GM21723 (cell line): Measurements from ENCODE around the gene MCC.

Experiments used
- ATAC-seq: cut with Tn5 transposase; IDR thresholded peaks from one replicate; pipeline ENCODE4 v1.9.1; 2021; ENCODE audit warnings: mild to moderate bottlenecking, moderate library complexity; ENCODE audit not compliant: unreplicated experiment

Gene MCC

DNA sequence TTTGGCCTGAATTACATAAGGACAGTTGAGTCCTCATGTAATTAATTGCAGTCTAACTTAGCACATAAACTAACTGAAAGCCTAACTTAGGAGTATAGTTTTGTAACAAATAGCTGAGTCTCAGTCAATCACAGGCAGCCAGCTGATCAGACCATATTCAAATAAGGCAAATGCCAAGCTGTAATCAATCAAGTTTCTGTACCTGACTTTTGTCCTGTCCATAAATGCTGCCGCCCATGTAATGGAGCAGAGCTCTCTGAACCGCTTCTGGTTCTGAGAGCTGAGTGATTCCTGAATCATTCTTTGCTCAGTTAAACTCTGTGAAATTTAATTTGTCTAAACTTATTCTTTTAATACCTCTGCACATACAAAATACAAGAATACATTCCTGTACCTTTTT lies 158.3 kb downstream of the MCC start:
- ATAC-seq: no peak

DNA sequence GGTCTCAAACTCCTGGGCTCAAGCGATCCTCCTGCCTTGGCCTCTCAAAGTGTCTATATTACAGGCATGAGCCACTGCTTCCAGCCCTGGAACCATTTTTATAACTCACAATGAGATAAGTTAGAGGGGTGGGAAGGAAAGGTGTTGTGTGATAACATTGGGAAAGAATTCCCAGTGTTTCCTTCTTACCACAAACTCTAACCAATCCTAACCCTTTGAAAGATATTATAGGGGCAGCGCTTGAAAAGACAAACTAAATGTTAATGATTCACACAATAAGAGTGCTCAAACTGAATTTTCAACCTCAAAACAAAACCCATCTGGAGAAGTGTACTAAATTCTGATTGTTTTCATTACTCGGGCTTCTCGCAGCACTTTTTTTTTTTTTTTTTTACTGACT lies 163.2 kb downstream of the MCC start:
- no peak for ATAC-seq

DNA sequence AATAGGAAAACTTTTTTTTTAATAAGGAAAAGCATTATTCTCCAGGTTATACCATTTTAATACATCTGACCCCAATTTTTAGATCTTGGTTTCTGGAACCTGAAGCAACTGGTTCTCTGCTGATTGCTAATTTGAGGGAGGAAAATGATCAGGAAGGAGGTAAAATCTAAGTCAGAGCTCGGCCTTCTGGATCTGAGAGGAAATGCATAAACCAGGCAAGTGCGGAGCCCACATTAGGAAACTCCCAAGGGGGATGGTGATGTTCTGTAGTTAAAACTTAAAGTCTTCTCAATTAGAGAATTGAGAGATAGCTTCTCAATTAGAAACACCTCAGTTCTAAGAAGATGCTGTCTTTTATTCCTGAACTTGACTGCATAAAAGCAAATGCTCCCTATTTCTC lies 167.0 kb downstream of the MCC start:
- no peak for ATAC-seq

DNA sequence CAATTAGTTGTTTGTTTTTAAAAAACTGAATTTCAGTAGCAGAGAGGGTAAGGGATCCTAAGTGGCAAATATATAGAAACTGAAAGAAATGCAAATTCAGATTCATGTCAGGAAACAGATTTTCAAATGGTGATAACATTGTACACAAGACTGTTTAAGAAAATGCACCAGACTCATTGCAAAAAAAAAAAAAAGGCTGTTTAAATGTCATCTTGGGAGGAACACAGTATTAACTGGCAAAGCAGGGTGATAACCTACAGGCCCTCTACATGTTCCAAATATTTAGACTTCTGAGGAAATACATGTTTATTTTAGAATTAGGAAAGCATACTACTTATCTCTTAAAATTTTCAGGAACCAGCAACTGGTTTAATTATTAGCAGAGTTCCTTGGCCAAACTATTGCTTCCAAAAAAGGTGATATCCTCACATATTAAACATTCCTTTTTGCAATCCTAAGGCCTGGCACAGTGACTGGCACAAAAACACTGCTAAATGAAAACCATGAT lies 167.9 kb downstream of the MCC start:
- peak; percentile 81 for ATAC-seq

DNA sequence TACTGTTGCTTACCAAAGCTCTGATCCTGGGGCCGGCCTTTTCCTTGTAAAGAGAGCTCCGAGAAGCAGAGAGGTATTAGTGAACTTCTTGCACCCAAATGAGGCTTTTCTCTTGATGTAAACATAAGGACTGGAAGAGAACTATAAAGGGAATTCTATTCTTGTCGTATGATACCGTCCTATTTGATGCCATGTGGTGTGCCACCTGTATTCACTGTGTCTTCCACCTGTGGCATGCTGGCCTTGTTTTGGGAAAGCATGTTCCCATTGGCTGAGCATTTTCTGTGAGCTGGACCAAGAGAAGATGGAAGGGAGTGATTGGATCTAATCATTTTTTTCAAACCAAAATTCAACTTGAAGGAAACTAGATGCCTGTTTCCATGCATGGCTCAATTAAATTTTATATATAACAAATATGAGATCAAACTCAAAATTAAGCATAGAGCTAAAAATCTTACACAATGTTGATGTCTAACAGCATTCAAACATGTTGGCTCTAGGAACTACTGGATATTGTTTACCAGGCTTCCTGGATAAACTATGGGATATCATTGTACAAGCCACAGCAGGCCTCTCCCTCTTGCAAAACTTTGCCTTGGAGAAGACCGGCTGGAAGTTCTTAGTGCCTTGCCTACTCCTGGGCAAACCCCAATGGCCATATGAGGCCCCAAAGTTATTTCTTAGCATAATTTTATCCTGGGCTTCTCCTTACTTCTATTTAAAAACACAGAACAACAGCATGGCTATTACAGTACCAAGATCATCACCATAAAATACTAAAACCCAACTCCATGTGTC lies 168.8 kb downstream of the MCC start:
- ATAC-seq: no peak

DNA sequence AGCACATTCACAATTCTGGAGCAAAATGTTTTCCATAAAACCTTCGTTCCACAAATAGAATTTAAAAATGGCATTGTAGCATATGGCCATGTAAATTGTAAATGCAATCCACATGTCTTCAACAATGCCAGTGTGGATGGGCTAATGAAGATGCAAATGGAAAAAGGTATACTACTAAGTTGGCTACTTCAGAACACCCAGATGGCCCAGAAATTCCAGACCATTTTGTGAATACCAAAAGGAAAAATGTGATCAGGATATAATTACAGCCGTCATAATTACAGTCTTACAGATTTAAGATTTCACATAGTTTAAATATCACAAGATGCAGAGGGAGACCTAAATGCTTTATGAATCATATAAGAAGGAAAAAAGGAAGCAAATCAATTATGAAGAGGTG lies 170.6 kb downstream of the MCC start:
- ATAC-seq: no peak

DNA sequence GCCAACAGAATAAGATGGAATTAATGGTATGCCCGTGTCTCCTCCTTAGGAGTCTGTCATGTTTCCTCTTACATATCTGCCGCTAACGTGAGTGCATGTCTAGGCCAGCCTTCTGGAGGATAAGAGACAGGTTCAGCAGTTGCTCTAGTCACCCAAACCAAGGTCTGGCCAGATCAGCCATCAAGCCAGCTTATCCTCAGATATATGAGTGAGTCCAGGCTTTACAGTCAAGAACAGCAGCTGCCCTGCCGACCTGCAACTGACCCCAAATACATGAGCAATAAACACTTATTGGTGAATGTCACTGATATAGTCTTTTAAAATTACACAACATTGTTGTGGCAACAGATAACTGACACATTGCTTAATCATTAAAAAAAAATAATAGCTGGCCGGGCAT lies 177.0 kb downstream of the MCC start:
- ATAC-seq: no peak

DNA sequence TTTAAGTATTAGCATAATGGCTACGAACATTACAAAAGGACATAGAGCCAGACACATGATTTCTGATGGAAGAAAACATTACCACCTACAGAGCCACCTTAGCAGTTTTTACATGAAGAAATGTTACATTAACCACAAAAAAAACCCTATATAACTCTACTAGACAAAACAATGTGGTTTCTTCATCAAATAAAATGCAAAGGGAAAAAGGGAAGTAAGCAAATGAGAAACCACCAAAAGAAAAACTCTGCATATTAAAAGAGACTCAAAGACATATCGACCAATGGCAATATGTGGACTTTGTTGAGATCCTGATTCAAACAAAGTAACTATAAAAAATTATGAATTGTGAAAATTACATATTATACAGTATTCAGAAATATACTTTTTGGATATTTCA lies 186.1 kb downstream of the MCC start:
- ATAC-seq: no peak

DNA sequence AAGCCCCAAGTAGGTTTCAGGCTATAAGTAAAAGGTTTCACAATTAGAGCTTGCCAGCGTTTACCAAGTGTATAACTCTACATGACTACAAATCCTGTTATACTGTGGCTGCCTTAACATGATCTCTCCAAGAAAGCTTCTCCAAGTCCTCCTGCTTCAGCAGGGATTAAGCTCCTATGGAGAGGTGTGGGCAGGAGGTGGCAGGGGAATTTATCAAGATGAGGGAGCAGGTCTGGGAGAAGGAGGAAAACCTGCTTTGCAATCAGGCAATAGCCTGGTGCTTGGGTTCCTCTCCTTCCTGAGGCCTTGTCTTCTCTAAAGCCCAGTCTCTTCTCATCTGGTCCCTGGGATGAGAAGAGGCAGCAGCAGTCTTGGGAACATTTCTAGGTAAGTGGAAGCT lies 188.7 kb downstream of the MCC start:
- ATAC-seq: no peak

DNA sequence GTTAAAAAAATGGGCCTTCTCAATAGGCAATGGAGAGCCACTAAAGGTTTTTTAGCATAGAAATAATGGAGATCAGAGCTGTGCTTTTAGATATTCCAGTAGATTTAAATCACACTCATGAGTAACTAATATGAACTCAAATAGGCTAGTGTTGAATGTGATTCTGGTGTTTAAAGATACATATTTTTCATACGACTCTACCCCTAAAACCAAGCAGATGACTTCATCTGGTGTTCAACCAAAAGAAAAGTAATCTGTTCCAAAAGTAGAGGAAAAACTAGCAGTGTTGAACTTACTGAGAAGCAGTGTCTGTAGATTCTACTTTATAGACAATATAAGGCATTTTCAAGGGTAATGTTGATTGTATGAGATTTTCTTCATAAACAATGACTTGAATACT lies 191.6 kb downstream of the MCC start:
- ATAC-seq: no peak

DNA sequence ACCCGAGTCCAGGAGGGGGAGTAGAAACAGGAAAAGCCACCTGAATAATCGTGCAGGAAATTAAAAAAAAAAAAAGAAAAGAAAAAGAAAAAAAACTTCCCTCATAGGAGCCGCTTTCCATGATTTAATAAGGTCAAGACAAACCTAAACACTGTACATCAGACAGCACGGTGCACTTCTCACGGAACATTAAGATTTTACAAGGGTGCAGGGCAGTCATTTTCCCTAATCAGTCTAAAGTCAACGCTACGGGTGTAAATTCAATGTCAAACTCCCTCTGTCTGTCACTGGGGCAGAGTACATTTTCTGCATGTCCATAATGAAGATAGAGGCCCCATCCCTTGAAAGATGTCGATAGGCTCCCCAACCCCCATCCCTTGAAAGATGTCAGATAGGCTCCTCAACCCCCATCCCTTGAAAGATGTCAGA lies 193.1 kb downstream of the MCC start:
- ATAC-seq: no peak

DNA sequence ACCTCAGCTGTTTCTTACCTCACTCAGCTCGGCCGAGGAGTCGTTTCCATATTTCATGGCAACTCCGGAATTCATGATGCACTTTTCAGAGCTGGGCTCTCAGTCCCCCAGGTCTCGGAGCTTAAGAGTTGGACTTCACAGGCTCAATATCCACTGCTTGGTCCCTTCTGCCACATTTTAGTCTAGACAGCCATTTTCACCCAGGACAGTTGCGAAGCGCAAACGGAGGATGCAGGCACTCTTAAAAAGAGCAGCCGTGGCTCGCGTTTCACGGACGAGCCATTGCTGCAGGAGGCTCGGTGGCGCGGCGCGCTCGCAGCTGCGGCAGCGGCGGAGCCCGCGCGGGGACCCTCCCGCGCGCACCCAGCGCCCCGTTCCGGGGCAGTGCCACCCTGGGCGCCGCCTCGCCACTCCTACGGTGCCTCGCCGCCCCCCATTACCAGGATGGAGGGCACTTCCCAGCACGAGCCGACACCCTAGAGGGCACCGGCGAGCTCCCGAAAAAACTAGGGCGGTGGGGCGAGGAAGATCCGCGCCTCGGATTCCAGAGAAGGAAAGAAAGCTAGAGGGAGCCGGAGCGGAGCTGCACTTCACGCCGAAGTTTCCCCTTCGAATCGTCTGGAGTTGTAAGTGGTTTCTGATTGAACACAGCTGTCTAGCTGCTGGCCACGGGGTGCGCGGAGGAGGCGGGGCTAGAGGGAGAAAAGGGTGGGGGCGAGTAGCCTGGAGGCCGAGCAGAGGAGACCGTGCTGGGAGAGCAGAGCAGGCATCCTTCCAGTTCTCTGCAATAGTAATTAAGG lies 193.7 kb downstream of the MCC start:
- peak; percentile 96 for ATAC-seq

DNA sequence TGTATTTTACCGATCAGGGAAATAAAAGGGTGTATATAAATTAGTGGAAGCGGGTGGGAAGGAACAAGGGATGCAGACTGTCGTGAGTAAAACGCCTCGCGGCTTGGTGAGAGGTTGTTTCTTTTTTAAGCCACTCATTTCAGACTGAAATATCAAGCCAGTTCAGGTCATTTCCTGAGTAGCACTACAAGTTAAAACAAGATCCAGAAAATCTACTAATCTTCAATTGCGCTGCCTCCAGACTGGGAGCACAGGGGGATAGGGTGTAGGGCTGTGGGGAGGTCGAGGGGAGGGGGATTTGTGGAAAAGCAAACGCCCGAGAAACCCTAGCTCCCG lies 194.3 kb downstream of the MCC start:
- peak; percentile 31 for ATAC-seq

DNA sequence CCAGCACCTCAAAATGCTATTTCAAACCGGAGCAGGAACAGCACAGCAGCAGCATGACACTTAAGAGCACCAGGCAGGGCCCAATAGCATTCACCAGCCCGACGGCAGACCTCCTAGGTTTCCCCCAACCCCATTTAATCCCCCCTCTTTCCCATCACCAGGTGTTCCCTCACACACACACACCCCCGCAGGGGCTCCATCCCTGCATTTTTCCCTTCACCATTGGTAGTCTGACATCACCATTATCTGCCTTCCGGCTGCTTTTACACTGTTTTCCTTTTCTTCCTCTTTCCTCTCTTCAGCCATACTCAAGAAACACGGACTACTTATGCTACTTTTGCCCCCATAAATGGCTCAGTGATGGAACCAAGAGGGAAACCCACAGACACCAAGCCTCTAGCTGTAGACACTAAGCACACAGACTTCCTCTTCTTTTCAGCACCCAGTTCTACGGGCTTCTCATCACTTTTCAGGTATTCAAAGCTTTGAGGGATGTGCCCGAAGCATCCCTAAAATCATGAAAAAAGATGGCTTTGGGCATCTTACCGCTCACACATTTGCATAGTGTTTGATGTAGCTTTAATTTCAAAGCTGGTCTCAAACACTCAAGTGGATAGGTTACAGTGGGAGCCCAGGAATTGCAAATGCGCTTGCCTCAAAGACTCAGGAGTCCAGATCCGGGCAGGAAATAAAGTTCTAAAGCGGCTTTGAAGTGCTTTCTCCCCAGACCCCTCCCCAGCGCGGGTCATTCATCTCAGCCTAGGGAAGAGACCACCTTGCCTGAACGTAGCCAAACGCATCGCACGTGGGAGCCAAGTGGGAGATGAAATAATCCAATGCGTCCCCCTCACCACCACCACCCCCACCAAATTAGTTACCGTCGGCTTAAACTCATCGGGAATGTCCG lies 194.9 kb downstream of the MCC start:
- ATAC-seq: no peak

DNA sequence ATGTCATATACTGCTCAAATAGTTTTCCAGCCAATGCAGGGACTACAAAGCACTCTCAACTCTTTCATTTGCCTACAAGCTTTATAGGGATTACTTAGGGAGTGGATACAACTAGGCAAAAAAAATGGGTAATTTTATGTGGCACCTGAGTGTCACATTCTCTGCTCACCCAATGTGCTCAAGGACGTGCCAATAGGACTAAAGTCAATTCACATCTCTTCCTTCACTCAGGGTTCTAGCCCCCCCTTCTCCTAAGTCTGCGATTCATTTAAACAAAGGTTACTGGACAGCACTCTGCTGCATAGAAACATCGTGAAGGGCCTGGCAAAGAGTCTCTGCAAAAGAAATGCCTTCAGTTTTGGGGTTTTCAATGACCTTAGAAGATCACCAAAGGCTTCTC lies 195.8 kb downstream of the MCC start:
- ATAC-seq: no peak

DNA sequence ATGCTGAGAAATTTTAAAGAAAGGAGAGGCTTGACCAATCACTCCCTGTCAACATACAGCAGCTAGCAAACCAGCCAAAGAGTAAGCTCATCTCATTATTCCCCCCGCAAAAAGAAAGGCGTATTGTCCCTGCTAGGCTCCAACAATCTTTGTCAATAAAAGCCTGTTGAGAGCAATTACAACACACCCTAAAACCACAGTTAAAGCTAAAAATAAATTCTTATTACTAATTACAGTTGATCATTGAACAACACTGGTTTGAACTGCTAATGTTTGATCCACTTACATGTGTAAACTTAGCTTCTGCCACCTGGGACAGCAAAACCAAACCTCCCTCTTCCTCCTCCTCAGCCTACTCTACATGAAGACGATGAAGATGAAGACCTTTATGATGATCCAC lies 204.7 kb downstream of the MCC start:
- ATAC-seq: no peak

DNA sequence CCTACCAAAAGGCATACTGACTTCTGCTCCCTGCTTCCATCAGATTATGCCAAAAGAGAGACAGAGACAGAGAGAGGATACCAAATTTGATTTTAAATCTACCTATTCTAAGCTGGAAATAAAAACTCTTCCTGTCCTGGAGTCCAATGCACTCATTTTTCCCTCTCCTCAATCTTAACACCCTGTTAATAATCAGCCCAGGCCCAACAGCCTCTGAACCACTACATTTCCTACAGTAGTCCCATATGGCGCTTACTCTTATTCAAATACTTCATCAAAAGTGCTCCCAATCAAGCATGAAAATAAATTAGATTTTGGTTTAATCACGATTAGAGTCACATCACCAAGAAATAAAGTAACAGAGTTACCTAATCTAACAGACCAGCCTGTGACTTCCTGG lies 205.8 kb downstream of the MCC start:
- no peak for ATAC-seq

DNA sequence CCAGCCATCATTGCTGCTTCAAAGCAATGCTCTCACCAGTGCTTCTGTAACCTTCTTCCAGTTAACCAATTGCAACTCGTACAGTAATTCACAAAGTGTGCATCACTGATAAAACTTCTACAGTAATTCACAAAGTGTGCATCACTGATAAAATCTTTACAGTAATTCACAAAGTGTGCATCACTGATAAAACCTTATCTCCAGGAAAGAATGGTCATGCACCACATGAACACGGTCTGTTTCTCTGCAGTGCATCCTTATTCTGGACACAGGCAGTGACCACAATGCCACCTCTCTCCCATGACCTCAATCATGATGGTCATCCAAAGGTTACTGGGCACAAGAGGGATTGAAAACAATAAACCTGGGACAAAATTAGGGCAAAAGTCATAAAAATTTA lies 207.1 kb downstream of the MCC start:
- ATAC-seq: no peak

DNA sequence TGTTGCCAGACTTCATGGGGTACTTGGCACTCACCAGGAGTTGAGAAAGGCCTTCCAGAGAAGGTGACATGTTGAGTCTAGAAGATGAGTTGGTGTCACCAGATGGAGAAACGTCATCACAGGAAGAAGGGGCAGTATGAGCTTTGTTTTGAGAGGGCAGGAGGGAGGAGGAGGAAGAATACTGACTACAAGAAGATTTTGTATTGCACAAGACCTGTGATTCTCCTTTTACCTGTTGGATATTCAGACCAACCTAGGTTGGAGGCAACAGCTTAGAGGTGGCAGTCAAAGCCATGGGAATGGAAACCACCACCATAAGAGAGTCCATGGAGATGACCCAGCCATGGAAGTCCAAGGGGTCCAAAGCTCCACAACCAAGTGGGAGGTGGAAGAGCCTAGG lies 207.7 kb downstream of the MCC start:
- ATAC-seq: no peak

DNA sequence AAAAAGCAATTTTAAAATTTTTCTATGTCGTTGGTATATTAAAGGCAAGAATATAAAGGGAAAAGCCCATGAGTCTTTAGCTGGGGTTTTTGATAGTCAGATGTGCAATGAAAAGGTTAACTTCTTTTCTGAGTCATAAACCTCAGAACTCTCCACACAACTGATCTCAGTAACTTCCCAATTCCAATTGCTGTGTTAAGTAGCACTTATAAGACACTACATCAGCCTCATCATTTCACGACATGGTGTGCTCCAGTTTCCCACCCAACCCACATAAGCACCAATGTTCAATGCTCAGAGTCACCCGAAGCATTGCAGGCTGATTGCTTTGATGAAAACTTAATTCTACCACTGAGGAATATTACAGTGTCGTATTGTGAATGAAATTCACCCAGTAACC lies 209.3 kb downstream of the MCC start:
- ATAC-seq: no peak

DNA sequence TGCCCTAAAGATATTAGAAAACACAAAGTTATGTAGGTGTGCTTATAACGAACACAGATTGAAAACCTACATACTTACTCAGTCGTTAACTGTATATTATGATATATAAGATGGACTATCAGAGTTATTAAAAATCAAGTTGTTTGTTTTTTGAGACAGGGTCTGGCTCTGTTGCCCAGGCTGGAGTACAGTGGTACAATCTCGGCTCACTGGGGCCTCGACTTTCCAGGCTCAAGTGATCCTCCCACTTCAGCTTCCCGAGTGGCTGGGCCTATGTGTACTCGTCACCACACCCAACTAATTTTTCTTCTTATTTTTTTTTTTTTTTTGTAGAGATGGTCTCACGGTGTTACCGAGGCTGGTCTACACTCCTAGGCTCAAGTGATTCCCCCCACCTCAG lies 211.8 kb downstream of the MCC start:
- no peak for ATAC-seq
